Measurements from ENCODE around the gene NAGLU. TPM values are rescaled to one million over a fixed set of nuclear protein-coding genes. Genes with fewer than 3 reads are reported as not detected.
A peak's percentile ranks its signal among the peaks of the same experiment; 100 is the strongest.
"Not testable (repeated sequence)": the region's sequence is repeated elsewhere in the genome, so short reads cannot be mapped to it uniquely, and the experiment has no call there.

The NAGLU gene
- total RNA-seq, 2 experiments from 2014 or later = 19.3 to 20.5 TPM

DNA sequence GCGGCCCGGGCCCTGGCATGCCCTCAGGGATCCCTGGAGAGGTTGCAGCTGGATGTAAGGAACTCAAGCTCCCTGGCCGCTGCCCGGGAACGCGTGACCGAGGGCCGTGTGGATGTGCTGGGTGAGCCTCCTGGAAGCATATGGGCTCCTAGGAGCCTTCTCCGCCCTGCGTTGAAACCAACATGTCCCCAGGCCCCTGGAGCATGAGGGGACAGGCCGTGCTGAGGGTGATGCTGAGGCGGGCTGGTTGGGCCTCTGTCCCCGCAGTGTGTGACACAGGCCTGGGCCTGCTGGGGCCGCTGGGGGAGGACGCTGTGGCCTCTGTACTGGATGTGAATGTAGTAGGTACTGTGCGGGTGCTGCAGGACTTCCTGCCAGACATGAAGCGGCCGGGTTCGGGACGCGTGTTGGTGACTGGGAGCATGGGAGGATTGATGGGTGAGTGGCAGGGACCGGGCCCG is 11.0 kb downstream of the NAGLU start:
- peak overlapping the region; percentile 6 for H3K27ac Mint-ChIP-seq
- CTCF ChIA-PET = interaction anchor here (2.1 kb wide), 1 partner anchor 31 kb away, joined by 15 read pairs; the partner anchor contains the start of gene PSMC3IP
- H3K4me3 Mint-ChIP-seq = no peak overlapping the region
- DNase-seq (no peak), ATAC-seq (no peak)
- POLR2A ChIA-PET = no interaction called here
- H3K9me3 Mint-ChIP-seq (ENCODE audit: insufficient read depth) = no peaks in the 10 kb centered on the region
- peaks cover 18% of the 10 kb centered on the region for H3K4me1 Mint-ChIP-seq (ENCODE audit: low read depth)
- H3K36me3 Mint-ChIP-seq (ENCODE audit: low read depth) = peaks cover 6% of the 10 kb centered on the region
- H3K27me3 Mint-ChIP-seq (ENCODE audit: low read depth) = no peaks in the 10 kb centered on the region

DNA sequence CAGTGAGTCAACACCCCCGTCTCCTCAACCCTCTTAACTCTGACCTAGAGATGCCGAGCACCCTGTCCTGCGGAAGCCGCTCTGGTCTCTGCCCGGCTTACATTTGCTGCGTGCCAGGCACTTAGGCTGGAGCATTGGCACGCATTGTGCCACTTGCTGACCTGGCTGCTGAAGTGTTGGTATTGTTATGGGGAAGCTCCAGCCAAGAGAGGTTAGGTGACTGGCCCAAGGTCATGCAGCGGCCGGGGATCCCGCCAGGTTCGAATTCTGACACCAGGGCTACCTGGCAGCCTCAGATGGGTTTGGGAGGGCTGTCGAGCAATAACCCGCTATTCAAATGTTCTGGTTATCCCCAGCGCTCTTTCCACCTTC is 11.6 kb downstream of the NAGLU start:
- ATAC-seq (no peak), DNase-seq (no peak)
- POLR2A ChIA-PET = interaction anchor here (0.6 kb wide), 1 partner anchor 185 kb away, joined by 6 read pairs; no protein-coding TSS in a partner anchor
- Mint-ChIP-seq H3K27ac (no peak overlapping the region), H3K27me3 (ENCODE audit: low read depth) (no peaks in the 10 kb centered on the region), H3K4me3 (peak overlapping the region; percentile 22), H3K4me1 (ENCODE audit: low read depth) (peaks cover 20% of the 10 kb centered on the region), H3K36me3 (ENCODE audit: low read depth) (peaks cover 6% of the 10 kb centered on the region), H3K9me3 (ENCODE audit: insufficient read depth) (no peaks in the 10 kb centered on the region)
- CTCF ChIA-PET = interaction anchor here (1.0 to 2.1 kb wide), 8 partner anchors 10 to 381 kb away, joined by 3 to 15 read pairs (median 4); partner anchors contain the start of genes NAGLU, PSMC3IP and STAT3

DNA sequence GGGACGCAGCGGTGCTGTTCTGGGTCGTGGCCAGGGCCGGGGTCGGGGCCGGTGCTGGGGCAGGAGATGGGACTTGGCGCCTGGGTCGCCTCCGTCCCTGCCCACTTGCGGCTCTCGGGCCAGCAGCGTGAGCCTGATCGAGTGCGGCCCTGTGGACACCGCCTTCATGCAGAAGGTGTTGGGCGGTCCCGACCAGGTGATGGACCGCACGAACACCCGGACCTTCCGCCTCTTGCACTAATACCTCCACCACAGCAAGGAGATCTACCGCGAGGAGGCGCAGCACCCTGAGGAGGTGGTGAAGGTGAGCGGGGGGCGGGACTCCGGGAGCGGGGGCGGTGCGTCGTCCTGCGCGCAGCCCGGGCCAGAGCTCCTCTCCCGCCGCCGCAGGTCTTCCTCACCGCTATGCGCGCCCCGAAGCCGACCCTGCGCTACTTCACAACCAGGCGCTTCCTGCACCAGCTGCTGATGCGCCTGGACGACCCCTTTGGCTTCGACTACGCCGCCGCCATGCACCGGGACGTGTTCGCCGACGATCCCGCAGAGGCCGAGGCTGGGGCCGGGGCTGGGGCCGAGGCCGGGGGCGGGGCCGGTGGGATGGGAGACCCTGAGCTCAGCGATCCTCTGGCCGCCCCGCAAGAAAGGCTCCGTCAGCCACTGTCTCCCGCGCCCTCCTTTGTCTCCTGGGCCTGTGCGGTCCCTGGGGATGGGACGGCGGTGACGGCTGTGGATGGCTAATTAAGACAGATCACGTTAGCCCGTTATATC is 12.2 kb downstream of the NAGLU start:
- ChIA-PET CTCF (interaction anchor here (0.6 to 2.1 kb wide), 14 partner anchors 10 to 380 kb away, joined by 3 to 15 read pairs (median 4); partner anchors contain the start of genes CAVIN1, MLX, NAGLU and PSMC3IP), POLR2A (interaction anchor here (0.6 kb wide), 1 partner anchor 185 kb away, joined by 6 read pairs; no protein-coding TSS in a partner anchor)
- ATAC-seq (peak; percentile 89), DNase-seq (peak; percentile 84)
- H3K4me1 Mint-ChIP-seq (ENCODE audit: low read depth) = peaks cover 22% of the 10 kb centered on the region
- no peaks in the 10 kb centered on the region for H3K9me3 Mint-ChIP-seq (ENCODE audit: insufficient read depth)
- peak overlapping the region; percentile 38 for H3K4me3 Mint-ChIP-seq
- H3K27ac Mint-ChIP-seq = no peak overlapping the region
- peaks cover 1% of the 10 kb centered on the region for H3K36me3 Mint-ChIP-seq (ENCODE audit: low read depth)
- no peaks in the 10 kb centered on the region for H3K27me3 Mint-ChIP-seq (ENCODE audit: low read depth)

DNA sequence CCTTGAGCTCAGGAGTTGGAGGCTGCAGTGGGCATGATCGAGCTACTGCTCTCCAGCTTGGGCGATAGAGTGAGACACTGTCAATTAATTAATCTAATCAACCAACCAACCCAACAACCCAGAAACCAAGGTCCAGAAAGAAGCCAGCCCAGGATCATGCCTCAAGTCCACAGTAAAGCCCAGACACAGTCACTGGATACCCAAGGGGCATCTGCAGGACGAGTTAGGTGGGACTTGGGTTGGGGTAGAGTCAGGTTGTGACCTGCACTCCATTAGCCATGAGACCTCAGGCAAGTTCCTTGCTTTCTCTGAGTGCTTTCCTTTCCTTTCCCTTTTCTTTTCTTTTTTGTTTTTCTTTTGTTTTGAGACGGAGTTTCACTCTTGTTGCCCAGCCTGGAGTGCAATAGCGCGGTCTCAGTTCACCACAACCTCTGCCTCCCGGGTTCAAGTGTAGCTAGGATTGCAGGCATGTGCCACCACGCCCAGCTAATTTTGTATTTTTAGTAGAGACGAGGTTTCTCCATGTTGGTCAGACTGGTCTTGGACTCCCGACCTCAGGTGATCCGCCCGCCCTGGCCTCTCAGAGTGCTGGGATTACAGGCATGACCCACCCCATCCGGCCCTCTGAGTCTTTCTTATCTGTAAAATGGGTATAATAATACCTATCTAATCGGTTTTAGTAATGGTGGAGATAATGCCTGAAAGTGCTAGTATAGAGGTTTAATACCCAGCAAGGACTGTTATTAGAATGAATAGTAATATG is 13.1 kb downstream of the NAGLU start:
- Mint-ChIP-seq H3K9me3 (ENCODE audit: insufficient read depth) (no peaks in the 10 kb centered on the region), H3K36me3 (ENCODE audit: low read depth) (peaks cover 1% of the 10 kb centered on the region), H3K27me3 (ENCODE audit: low read depth) (no peaks in the 10 kb centered on the region), H3K27ac (peak overlapping the region; percentile 46), H3K4me1 (ENCODE audit: low read depth) (peaks cover 28% of the 10 kb centered on the region), H3K4me3 (peak overlapping the region; percentile 38)
- POLR2A ChIA-PET = no interaction called here
- CTCF ChIA-PET = interaction anchor here (1.0 to 2.1 kb wide), 7 partner anchors 10 to 214 kb away, joined by 3 to 15 read pairs (median 4); partner anchors contain the start of genes MLX, NAGLU and PSMC3IP
- DNase-seq (no peak), ATAC-seq (no peak)

DNA sequence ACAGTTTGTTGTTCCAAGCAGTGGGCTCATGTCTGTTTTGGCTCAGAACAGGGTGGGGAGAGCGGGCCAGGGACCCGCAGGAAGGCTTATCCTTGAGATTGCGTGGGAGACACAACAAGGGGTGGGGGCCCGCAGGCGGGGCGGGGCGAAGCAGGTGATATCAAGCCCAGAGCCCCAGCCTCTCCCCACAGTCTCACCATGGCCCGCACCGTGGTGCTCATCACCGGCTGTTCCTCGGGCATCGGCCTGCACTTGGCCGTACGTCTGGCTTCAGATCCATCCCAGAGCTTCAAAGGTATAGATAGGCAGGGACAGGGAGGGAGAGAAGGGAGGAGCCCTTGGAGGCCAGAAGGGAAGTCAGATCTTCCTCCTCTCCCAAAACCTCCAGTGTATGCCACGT is 16.7 kb downstream of the NAGLU start, which contains the start of gene HSD17B1:
TSS of gene HSD17B1 (plus strand) at position 188 of the 400 bp plus-strand sequence. CDS start at position 199, 11 bp downstream.
- Mint-ChIP-seq H3K4me1 (ENCODE audit: low read depth) (peaks cover 38% of the 10 kb centered on the region), H3K4me3 (peak within 1 kb of the TSS; percentile 87), H3K27ac (peak within 1 kb of the TSS; percentile 68)
- CTCF ChIA-PET; DNase-seq; H3K9me3 Mint-ChIP-seq (ENCODE audit: insufficient read depth); H3K27me3 Mint-ChIP-seq (ENCODE audit: low read depth); ATAC-seq; POLR2A ChIA-PET; H3K36me3 Mint-ChIP-seq (ENCODE audit: low read depth): not testable (repeated sequence)

DNA sequence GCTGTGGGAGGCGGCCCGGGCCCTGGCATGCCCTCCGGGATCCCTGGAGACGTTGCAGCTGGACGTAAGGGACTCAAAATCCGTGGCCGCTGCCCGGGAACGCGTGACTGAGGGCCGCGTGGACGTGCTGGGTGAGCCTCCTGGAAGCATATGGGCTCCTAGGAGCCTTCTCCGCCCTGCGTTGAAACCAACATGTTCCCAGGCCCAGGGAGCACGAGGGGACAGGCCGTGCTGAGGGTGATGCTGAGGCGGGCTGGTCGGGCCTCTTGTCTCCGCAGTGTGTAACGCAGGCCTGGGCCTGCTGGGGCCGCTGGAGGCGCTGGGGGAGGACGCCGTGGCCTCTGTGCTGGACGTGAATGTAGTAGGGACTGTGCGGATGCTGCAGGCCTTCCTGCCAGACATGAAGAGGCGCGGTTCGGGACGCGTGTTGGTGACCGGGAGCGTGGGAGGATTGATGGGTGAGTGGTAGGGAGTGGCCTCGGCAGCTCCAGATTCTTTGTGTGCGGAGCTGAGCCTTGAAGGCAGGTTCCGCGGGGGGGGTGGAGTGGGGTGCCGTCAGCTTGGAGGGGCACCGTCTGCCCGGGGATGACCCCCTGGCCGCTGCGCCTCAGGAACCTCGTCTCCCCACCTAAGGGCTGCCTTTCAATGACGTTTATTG is 17.2 kb downstream of the NAGLU start:
- Mint-ChIP-seq H3K4me3 (peak overlapping the region; percentile 87), H3K27me3 (ENCODE audit: low read depth) (no peaks in the 10 kb centered on the region), H3K27ac (peak overlapping the region; percentile 68), H3K36me3 (ENCODE audit: low read depth) (peaks cover 1% of the 10 kb centered on the region), H3K4me1 (ENCODE audit: low read depth) (peaks cover 38% of the 10 kb centered on the region), H3K9me3 (ENCODE audit: insufficient read depth) (no peaks in the 10 kb centered on the region)
- DNase-seq (no peak), ATAC-seq (no peak)
- ChIA-PET CTCF (interaction anchor here (1.2 to 1.6 kb wide), 2 partner anchors 15 to 26 kb away, joined by 3 to 4 read pairs; no protein-coding TSS in a partner anchor), POLR2A (interaction anchor here (1.9 to 2.1 kb wide), 3 partner anchors 12 to 25 kb away, joined by 8 read pairs; partner anchors contain the start of genes MLX and PSMC3IP)

DNA sequence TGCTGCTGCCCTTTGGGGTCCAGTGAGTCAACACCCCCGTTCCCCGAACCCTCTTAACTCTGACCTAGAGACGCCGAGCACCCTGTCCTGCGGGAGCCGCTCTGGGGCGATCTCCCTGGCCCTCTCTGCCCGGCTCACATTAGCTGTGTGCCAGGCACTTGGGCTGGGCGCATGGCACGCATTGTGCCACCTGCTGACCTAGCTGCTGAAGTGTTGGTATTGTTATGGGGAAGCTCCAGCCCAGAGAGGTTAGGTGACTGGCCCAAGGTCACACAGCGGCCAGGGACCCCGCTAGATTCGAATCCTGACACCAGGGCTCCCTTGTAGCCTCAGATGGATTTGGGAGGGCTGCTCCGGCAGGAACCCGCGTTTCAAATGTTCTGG is 17.8 kb downstream of the NAGLU start:
- ChIA-PET CTCF (interaction anchor here (0.6 to 1.6 kb wide), 3 partner anchors 16 to 131 kb away, joined by 3 to 4 read pairs (median 3); partner anchors contain the start of gene CAVIN1), POLR2A (interaction anchor here (1.0 to 2.1 kb wide), 6 partner anchors 13 to 56 kb away, joined by 3 to 8 read pairs (median 8); partner anchors contain the start of genes MLX, NAGLU, PSMC3IP and RETREG3)
- Mint-ChIP-seq H3K27ac (peak overlapping the region; percentile 93), H3K4me3 (peak overlapping the region; percentile 87), H3K9me3 (ENCODE audit: insufficient read depth) (no peaks in the 10 kb centered on the region), H3K4me1 (ENCODE audit: low read depth) (peaks cover 35% of the 10 kb centered on the region), H3K36me3 (ENCODE audit: low read depth) (peaks cover 1% of the 10 kb centered on the region), H3K27me3 (ENCODE audit: low read depth) (no peaks in the 10 kb centered on the region)
- DNase-seq (no peak), ATAC-seq (no peak)

DNA sequence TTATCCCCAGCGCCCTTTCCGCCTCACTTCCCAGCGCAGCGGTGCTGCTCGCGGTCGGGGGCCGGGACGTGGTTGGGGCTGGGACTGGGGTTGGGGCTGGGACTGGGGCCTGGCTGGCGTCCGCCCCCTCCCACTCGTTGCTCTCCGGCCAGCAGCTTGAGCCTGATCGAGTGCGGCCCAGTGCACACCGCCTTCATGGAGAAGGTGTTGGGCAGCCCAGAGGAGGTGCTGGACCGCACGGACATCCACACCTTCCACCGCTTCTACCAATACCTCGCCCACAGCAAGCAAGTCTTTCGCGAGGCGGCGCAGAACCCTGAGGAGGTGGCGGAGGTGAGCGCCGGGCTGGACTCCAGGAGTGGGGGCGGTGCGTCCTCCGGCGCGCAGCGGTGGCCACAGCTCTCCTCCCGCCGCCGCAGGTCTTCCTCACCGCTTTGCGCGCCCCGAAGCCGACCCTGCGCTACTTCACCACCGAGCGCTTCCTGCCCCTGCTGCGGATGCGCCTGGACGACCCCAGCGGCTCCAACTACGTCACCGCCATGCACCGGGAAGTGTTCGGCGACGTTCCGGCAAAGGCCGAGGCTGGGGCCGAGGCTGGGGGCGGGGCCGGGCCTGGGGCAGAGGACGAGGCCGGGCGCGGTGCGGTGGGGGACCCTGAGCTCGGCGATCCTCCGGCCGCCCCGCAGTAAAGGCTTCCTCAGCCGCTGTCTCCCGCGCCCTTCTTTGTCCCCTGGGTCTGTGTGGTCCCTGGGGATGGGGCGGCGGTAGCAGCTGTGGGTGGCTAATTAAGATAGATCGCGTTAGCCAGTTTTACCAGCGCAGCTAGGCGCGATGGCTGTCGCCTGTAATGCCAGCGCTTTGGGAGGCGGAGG is 18.4 kb downstream of the NAGLU start:
- peak; percentile 92 for ATAC-seq
- Mint-ChIP-seq H3K27ac (peak overlapping the region; percentile 93), H3K4me1 (ENCODE audit: low read depth) (peaks cover 29% of the 10 kb centered on the region), H3K4me3 (peak overlapping the region; percentile 87), H3K36me3 (ENCODE audit: low read depth) (peaks cover 1% of the 10 kb centered on the region), H3K9me3 (ENCODE audit: insufficient read depth) (no peaks in the 10 kb centered on the region), H3K27me3 (ENCODE audit: low read depth) (no peaks in the 10 kb centered on the region)
- ChIA-PET POLR2A (interaction anchor here (0.5 to 2.1 kb wide), 8 partner anchors 8 to 843 kb away, joined by 3 to 8 read pairs (median 6); partner anchors contain the start of genes MLX, NAGLU, PSMC3IP and RETREG3), CTCF (interaction anchor here (0.6 to 1.6 kb wide), 5 partner anchors 16 to 270 kb away, joined by 3 to 4 read pairs (median 3); partner anchors contain the start of genes BECN1 and CAVIN1)
- peak; percentile 89 for DNase-seq

DNA sequence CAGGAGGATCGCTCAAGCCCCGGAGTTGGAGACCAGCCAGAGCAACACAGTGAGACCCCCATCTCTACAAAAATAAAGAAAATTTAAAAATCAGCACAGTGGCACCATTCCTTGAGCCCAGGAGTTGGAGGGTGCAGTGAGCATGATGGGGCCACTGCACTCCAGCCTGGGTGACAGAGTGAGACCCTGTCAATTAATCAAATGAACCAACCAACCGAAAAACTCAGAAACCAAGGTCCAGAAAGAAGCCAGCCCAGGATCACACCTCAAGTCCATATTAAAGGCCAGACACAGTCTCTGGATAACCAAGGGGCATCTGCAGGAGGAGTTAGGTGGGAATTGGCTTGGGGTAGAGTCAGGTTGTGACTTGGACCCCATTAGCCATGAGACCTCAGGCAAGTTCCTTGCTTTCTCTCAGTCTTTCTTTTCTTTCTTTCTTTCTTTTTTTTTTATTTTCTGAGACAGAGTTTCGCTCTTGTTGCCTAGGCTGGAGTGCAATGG is 19.1 kb downstream of the NAGLU start:
- POLR2A ChIA-PET = interaction anchor here (0.5 to 2.1 kb wide), 8 partner anchors 8 to 842 kb away, joined by 3 to 8 read pairs (median 6); partner anchors contain the start of genes MLX, NAGLU, PSMC3IP and RETREG3
- ATAC-seq = no peak

More for the DNA sequence above, 19.1 kb downstream of the NAGLU start:
- CTCF ChIA-PET = interaction anchor here (0.9 to 1.6 kb wide), 3 partner anchors 17 to 269 kb away, joined by 3 to 4 read pairs (median 3); partner anchors contain the start of gene BECN1
- peak overlapping the region; percentile 93 for H3K27ac Mint-ChIP-seq
- peaks cover 31% of the 10 kb centered on the region for H3K4me1 Mint-ChIP-seq (ENCODE audit: low read depth)
- DNase-seq = no peak
- H3K27me3 Mint-ChIP-seq (ENCODE audit: low read depth) = no peaks in the 10 kb centered on the region
- no peaks in the 10 kb centered on the region for H3K9me3 Mint-ChIP-seq (ENCODE audit: insufficient read depth)
- H3K4me3 Mint-ChIP-seq = peak overlapping the region; percentile 87
- peaks cover 1% of the 10 kb centered on the region for H3K36me3 Mint-ChIP-seq (ENCODE audit: low read depth)

All from activated CD8-positive, alpha-beta T cell treated with anti-CD3 and anti-CD28 coated beads, Interleukin-2, amount 10 ng/mL, durations not matched to agents 7 days and 5 days (primary cell).